ENCODE data around the gene PRSS48. TPM values are rescaled to one million over a fixed set of nuclear protein-coding genes. Genes with fewer than 3 reads are reported as not detected.
"Not testable (repeated sequence)": the region's sequence is repeated elsewhere in the genome, so short reads cannot be mapped to it uniquely, and the experiment has no call there.

Gene PRSS48
- total RNA-seq, 1 donor from 2014 or later = not detected

DNA sequence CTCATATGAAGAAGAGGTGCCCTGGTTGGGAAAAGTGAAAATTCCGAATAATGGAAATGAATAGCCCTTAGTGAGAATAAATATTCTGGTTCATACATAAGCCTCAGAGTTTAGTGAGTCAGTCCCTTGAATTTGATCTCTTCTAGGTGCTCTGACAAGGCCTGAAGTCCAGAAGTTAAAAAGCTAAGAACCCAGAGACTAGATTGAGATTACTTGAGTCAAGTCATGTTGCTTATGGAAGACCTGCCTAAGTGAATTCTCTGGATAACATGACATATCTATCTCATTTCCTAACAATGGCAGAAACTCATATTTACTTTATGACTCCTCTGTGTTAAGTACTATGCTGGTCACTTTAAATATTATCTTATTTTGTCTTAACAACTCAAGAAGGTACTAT is 10.5 kb upstream of the PRSS48 start:
- H3K36me3 Mint-ChIP-seq (ENCODE audit: low read depth) = peaks cover 3% of the 10 kb centered on the region
- H3K4me3 Mint-ChIP-seq (ENCODE audit: unreplicated experiment) = no peak overlapping the region
- DNase-seq (ENCODE audit: low spot score) = no peak
- H3K9me3 Mint-ChIP-seq (ENCODE audit: low read depth) = no peaks in the 10 kb centered on the region
- TF ChIP-seq, protein P1, sequence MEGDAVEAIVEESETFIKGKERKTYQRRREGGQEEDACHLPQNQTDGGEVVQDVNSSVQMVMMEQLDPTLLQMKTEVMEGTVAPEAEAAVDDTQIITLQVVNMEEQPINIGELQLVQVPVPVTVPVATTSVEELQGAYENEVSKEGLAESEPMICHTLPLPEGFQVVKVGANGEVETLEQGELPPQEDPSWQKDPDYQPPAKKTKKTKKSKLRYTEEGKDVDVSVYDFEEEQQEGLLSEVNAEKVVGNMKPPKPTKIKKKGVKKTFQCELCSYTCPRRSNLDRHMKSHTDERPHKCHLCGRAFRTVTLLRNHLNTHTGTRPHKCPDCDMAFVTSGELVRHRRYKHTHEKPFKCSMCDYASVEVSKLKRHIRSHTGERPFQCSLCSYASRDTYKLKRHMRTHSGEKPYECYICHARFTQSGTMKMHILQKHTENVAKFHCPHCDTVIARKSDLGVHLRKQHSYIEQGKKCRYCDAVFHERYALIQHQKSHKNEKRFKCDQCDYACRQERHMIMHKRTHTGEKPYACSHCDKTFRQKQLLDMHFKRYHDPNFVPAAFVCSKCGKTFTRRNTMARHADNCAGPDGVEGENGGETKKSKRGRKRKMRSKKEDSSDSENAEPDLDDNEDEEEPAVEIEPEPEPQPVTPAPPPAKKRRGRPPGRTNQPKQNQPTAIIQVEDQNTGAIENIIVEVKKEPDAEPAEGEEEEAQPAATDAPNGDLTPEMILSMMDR (IDR thresholded peaks at IDR 0.05) = no peak
- no peak overlapping the region for H3K27ac Mint-ChIP-seq (ENCODE audit: unreplicated experiment)
- no peaks in the 10 kb centered on the region for H3K4me1 Mint-ChIP-seq (ENCODE audit: low read depth)
- no peaks in the 10 kb centered on the region for H3K27me3 Mint-ChIP-seq (ENCODE audit: low read depth)

DNA sequence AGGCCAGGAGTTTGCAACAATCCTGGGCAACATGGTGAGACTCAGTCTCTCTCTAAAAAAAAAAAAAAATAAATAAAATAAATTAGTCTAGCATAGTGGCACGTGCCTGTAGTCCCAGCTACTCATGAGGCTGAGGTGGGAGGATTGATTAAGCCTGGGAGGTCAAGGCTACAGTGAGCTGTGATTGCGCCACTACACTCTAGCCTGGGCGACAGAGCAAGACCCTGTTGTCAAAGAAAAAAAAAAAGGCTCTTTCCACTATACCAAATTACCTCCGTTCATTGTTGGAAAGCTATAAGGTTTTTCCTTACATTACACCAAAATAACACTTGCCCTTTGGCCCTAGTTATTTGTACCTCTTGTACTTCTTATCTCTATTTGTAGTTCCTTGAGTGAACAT is 9.9 kb upstream of the PRSS48 start:
- Mint-ChIP-seq H3K36me3 (ENCODE audit: low read depth) (peaks cover 3% of the 10 kb centered on the region), H3K27ac (ENCODE audit: unreplicated experiment) (no peak overlapping the region), H3K4me1 (ENCODE audit: low read depth) (no peaks in the 10 kb centered on the region), H3K9me3 (ENCODE audit: low read depth) (no peaks in the 10 kb centered on the region), H3K27me3 (ENCODE audit: low read depth) (no peaks in the 10 kb centered on the region), H3K4me3 (ENCODE audit: unreplicated experiment) (no peak overlapping the region)
- no peak for DNase-seq (ENCODE audit: low spot score)
- TF ChIP-seq, protein P1 (IDR thresholded peaks at IDR 0.05) = no peak

DNA sequence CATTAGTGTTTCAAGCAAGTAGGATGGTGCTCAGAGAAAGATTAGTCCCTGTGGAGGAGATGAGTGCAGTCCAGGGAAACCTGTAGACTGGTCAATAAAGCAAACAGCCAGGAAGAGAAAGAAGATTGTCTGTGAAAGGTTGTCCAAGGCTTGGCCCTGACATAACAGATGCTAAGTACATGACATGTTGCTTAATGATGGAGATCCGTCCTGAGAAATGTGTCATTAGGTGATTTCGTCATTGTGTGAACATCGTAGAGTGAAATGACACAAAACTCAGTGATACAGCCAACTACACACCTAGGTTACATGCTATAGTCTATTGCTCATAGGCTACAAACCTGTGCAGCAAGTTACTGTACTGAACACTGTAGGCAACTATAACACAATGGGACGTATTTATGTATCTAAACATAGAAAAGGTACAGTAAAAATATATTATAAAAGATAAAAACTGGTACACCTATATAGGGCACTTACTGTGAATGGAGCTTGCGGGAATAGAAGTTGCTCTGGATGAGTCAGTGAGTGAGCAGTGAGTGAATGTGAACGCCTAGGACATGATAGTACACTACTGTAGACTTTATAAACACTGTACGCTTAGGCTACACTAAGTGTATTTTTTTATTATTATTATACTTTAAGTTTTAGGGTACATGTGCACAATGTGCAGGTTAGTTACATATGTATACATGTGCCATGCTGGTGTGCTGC is 9.0 kb upstream of the PRSS48 start:
- Mint-ChIP-seq H3K36me3 (ENCODE audit: low read depth) (peaks cover 3% of the 10 kb centered on the region), H3K4me3 (ENCODE audit: unreplicated experiment) (no peak overlapping the region), H3K9me3 (ENCODE audit: low read depth) (no peaks in the 10 kb centered on the region), H3K27me3 (ENCODE audit: low read depth) (no peaks in the 10 kb centered on the region), H3K27ac (ENCODE audit: unreplicated experiment) (no peak overlapping the region), H3K4me1 (ENCODE audit: low read depth) (no peaks in the 10 kb centered on the region)
- TF ChIP-seq, protein P1 (IDR thresholded peaks at IDR 0.05) = no peak
- DNase-seq (ENCODE audit: low spot score) = no peak

DNA sequence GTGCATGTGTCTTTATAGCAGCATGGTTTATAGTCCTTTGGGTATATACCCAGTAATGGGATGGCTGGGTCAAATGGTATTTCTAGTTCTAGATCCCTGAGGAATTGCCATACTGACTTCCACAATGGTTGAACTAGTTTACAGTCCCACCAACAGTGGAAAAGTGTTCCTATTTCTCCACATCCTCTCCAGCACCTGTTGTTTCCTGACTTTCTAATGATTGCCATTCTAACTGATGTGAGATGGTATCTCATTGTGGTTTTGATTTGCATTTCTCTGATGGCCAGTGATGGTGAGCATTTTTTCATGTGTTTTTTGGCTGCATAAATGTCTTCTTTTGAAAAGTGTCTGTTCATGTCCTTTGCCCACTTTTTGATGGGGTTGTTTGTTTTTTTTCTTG is 8.1 kb upstream of the PRSS48 start:
- not testable (repeated sequence) for H3K36me3 Mint-ChIP-seq (ENCODE audit: low read depth); H3K4me1 Mint-ChIP-seq (ENCODE audit: low read depth); H3K9me3 Mint-ChIP-seq (ENCODE audit: low read depth); H3K4me3 Mint-ChIP-seq (ENCODE audit: unreplicated experiment); H3K27me3 Mint-ChIP-seq (ENCODE audit: low read depth); DNase-seq (ENCODE audit: low spot score); H3K27ac Mint-ChIP-seq (ENCODE audit: unreplicated experiment)

GRCh38 chr4:151284534-151285245 is 7.7 kb downstream of the PRSS48 start:
- Mint-ChIP-seq H3K9me3 (ENCODE audit: low read depth) (peaks cover 16% of the 10 kb centered on the region), H3K4me1 (ENCODE audit: low read depth) (peaks cover 4% of the 10 kb centered on the region), H3K27me3 (ENCODE audit: low read depth) (no peaks in the 10 kb centered on the region), H3K27ac (ENCODE audit: unreplicated experiment) (no peak overlapping the region), H3K4me3 (ENCODE audit: unreplicated experiment) (no peak overlapping the region), H3K36me3 (ENCODE audit: low read depth) (peaks cover 3% of the 10 kb centered on the region)
- no peak for DNase-seq (ENCODE audit: low spot score)
- TF ChIP-seq, protein P1 (IDR thresholded peaks at IDR 0.05) = no peak
